OCI-LY3 (cell line): ENCODE results near the gene ZFAND3.

Source experiments
- EZH2phosphoT487 ChIP-seq: fragments of 200-600 bp; shearing (Covaris generic); IDR thresholded peaks from 2 replicates; pipeline ENCODE4 v1.6.1; 2018; ENCODE audit warnings: antibody characterized with exemption, mixed run types, low read depth
- TF ChIP-seq, protein P1 (sequence below): fragments of 200-600, 300-600 bp; sonication (generic); IDR thresholded peaks from 2 replicates; pipeline ENCODE4 v1.5.1; 2014; ENCODE audit warnings: antibody characterized with exemption, low read length, low read depth

DNA sequence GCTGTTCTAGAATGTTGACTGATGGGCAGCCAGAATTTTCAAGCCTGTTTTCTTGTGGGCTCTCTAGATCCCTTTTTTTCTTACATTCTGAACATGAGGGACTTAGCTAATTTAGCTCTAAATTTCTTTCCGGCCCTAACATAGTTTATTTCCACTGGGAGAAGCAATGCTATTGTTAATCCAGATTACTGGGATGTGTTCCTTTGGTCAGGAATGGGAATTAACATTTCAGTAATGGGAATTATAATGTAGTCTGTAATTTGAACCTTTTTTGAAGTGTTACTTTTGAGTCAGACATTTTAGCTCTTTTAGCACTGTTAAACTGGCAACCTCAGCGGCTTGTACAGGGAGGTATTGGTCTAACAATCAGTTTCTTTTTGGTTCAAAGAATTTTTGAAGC lies 7.5 kb downstream of the ZFAND3 start:
- TF ChIP-seq, protein P1, sequence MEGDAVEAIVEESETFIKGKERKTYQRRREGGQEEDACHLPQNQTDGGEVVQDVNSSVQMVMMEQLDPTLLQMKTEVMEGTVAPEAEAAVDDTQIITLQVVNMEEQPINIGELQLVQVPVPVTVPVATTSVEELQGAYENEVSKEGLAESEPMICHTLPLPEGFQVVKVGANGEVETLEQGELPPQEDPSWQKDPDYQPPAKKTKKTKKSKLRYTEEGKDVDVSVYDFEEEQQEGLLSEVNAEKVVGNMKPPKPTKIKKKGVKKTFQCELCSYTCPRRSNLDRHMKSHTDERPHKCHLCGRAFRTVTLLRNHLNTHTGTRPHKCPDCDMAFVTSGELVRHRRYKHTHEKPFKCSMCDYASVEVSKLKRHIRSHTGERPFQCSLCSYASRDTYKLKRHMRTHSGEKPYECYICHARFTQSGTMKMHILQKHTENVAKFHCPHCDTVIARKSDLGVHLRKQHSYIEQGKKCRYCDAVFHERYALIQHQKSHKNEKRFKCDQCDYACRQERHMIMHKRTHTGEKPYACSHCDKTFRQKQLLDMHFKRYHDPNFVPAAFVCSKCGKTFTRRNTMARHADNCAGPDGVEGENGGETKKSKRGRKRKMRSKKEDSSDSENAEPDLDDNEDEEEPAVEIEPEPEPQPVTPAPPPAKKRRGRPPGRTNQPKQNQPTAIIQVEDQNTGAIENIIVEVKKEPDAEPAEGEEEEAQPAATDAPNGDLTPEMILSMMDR, result no peak
- TF ChIP-seq EZH2phosphoT487, result no peak
